C4-2B (cell line): Measurements from ENCODE around the gene GGT6.
"Not testable (repeated sequence)": the region's sequence is repeated elsewhere in the genome, so short reads cannot be mapped to it uniquely, and the experiment has no call there.

Experiments
- H3K27ac ChIP-seq: fragments of 450-650 bp; 2 replicates; pipeline ENCODE4 v1.5.1; 2017
- CTCF ChIP-seq: fragments of 450-650 bp; conservative IDR thresholded peaks from 2 replicates; pipeline ENCODE4 v1.5.1; 2017; ENCODE audit warnings: mild to moderate bottlenecking
- ZFX ChIP-seq: fragments of 450-650 bp; IDR thresholded peaks from 2 replicates; pipeline ENCODE4 v1.6.1; 2017

GGT6 gene

GRCh38 chr17:4594931-4595684 is 34.7 kb upstream of the GGT6 start:
- H3K27ac ChIP-seq = no peak overlapping the region
- TF ChIP-seq CTCF (no peak), ZFX (no peak)

GRCh38 chr17:4594406-4594805 is 34.0 kb upstream of the GGT6 start:
- TF ChIP-seq CTCF (no peak), ZFX (no peak)

GRCh38 chr17:4593021-4593421 is 32.6 kb upstream of the GGT6 start:
- no peak for TF ChIP-seq CTCF
- no peak for TF ChIP-seq ZFX
- H3K27ac ChIP-seq = no peak overlapping the region

More at GRCh38 chr17:4594406-4594805, 34.0 kb upstream of the GGT6 start:
- H3K27ac ChIP-seq = no peak overlapping the region

- TF ChIP-seq CTCF (no peak), ZFX (no peak)
- no peak overlapping the region for H3K27ac ChIP-seq
These were observed 32.0 kb upstream of the GGT6 start for GRCh38 chr17:4592240-4593005.

GRCh38 chr17:4591529-4591928 is 31.2 kb upstream of the GGT6 start:
- TF ChIP-seq CTCF = no peak
- TF ChIP-seq ZFX = no peak
- no peak overlapping the region for H3K27ac ChIP-seq

- no peak overlapping the region for H3K27ac ChIP-seq
- no peak for TF ChIP-seq CTCF
- TF ChIP-seq ZFX = no peak
These were observed 30.6 kb upstream of the GGT6 start for GRCh38 chr17:4590981-4591453.

- not testable (repeated sequence) for H3K27ac ChIP-seq
These were observed 29.7 kb upstream of the GGT6 start for GRCh38 chr17:4590042-4590441.
